Measurements from ENCODE around the gene CABP5.
"Not testable (repeated sequence)": the region's sequence is repeated elsewhere in the genome, so short reads cannot be mapped to it uniquely, and the experiment has no call there.

The CABP5 gene
- 0 reads per million in 4 experiments for total RNA-seq

- no peak for DNase-seq
Observed at GRCh38 chr19:48043675-48044258, at the start of gene CABP5. Gene CABP5, minus strand, starts transcription at chr19:48044079. Its CDS starts 157 bp downstream, at chr19:48043922.

- not testable (repeated sequence) for DNase-seq
Observed at GRCh38 chr19:48091111-48091718, 47.3 kb upstream of the CABP5 start.

- DNase-seq: no peak
Observed at GRCh38 chr19:48090281-48090802, 46.5 kb upstream of the CABP5 start.

- DNase-seq: not testable (repeated sequence)
Observed at GRCh38 chr19:48088991-48089390, 45.1 kb upstream of the CABP5 start.

- DNase-seq: no peak
Observed at GRCh38 chr19:48085904-48086864, 42.3 kb upstream of the CABP5 start.

GRCh38 chr19:48085076-48085475 is 41.2 kb upstream of the CABP5 start:
- no peak for DNase-seq

GRCh38 chr19:48081106-48081505 is 37.2 kb upstream of the CABP5 start:
- no peak for DNase-seq

- DNase-seq: not testable (repeated sequence)
Observed at GRCh38 chr19:48070177-48070769, 26.4 kb upstream of the CABP5 start.

- no peak for DNase-seq
Observed at GRCh38 chr19:48069435-48069834, 25.6 kb upstream of the CABP5 start.

- no peak for DNase-seq
Observed at GRCh38 chr19:48064509-48064908, 20.6 kb upstream of the CABP5 start.

- no peak for DNase-seq
Observed at GRCh38 chr19:48061401-48062344, 17.8 kb upstream of the CABP5 start.

GRCh38 chr19:48060381-48060780 is 16.5 kb upstream of the CABP5 start:
- DNase-seq: no peak

- no peak for DNase-seq
Observed at GRCh38 chr19:48059331-48059730, 15.5 kb upstream of the CABP5 start.

GRCh38 chr19:48053856-48054255 is 10.0 kb upstream of the CABP5 start:
- no peak for DNase-seq

- no peak for DNase-seq
Observed at GRCh38 chr19:48053076-48053475, 9.2 kb upstream of the CABP5 start.

GRCh38 chr19:48051335-48052033 is 7.6 kb upstream of the CABP5 start:
- DNase-seq: no peak

- no peak for DNase-seq
Observed at GRCh38 chr19:48044561-48044960, 682 bp upstream of the CABP5 start.

- DNase-seq: no peak
Observed at GRCh38 chr19:48041877-48042580, 1.9 kb downstream of the CABP5 start.

GRCh38 chr19:48036765-48037164 is 7.1 kb downstream of the CABP5 start:
- DNase-seq: no peak

GRCh38 chr19:48033604-48034003 is 10.3 kb downstream of the CABP5 start:
- no peak for DNase-seq

Measured in effector CD8-positive, alpha-beta T cell (primary cell).